ENCODE measurements around the gene CD99L2. TPM values are rescaled to one million over a fixed set of nuclear protein-coding genes. Genes with fewer than 3 reads are reported as not detected.

The CD99L2 gene
- total and polyA plus RNA-seq, 2 of the 8 experiments (the other 6 are each of a cell fraction or from before 2014, with no cell fraction given): 8.0 to 8.5 TPM

- TF ChIP-seq RFX5 (IDR thresholded peaks at IDR 0.05; ENCODE audit: borderline replicate concordance, low read depth, low read length): no peak
- no peak for TF ChIP-seq PHF8 (conservative IDR thresholded peaks at IDR 0.05; ENCODE audit: low read depth, low read length)
Observed at GRCh38 chrX:150926791-150927190, 28.3 kb upstream of the CD99L2 start (continued).
